Measurements from ENCODE around the gene SLU7. TPM values are rescaled to one million over a fixed set of nuclear protein-coding genes. Genes with fewer than 3 reads are reported as not detected.

The SLU7 gene
- total and polyA plus RNA-seq, 2 donors (not counting 3 experiments of a cell fraction or from before 2014, with no cell fraction given), result 10.2 to 48.2 TPM

- DNase-seq (ENCODE audit: low read depth, low spot score) (no peak), FAIRE-seq (no peak)
- no TSS peak for BruUV-seq (replicated peaks)
- Histone ChIP-seq H3K4me2 (ENCODE audit: insufficient read depth, low read length) (no peak overlapping the region), H3K27ac (ENCODE audit: insufficient read depth, low read depth, low read length) (no peak overlapping the region), H3K9me1 (replicated peaks; ENCODE audit: control insufficient read depth, extremely low read depth, insufficient read depth, low read length) (no peaks in the 10 kb centered on the region), H3K36me3 (ENCODE audit: control insufficient read depth in 2 of 2, extremely low read depth in 1 of 2, insufficient read depth in 2 of 2, low read length in 2 of 2) (no peaks in the 10 kb centered on the region), H3K79me2 (ENCODE audit: control insufficient read depth, insufficient read depth, low read length) (no peaks in the 10 kb centered on the region), H3K4me1 (ENCODE audit: control insufficient read depth, extremely low read depth, insufficient read depth, low read length) (no peaks in the 10 kb centered on the region), H3K9ac (replicated peaks; ENCODE audit: extremely low read depth, insufficient read depth, low read length) (no peak overlapping the region), H4K20me1 (replicated peaks; ENCODE audit: control insufficient read depth, extremely low read depth, insufficient read depth, low read length) (no peaks in the 10 kb centered on the region), H3K27me3 (ENCODE audit: control insufficient read depth in 2 of 2, insufficient read depth in 2 of 2, low read length in 2 of 2) (peaks cover 0 to 9% of the 10 kb centered on the region in 2 experiments), H3K4me3 (replicated peaks in 1 of 3; ENCODE audit: insufficient read depth in 1 of 3, low read depth in 1 of 3, low read length in 3 of 3) (no peak overlapping the region), H2AFZ (ENCODE audit: low read depth, low read length) (no peak overlapping the region), H3K9me3 (replicated peaks; ENCODE audit: control insufficient read depth, insufficient read depth, low read length) (no peaks in the 10 kb centered on the region)
- TF ChIP-seq JUN (IDR thresholded peaks at IDR 0.05; ENCODE audit: borderline replicate concordance, insufficient read depth, insufficient read length, low read depth) (no peak), EZH2 (IDR thresholded peaks at IDR 0.05; ENCODE audit: borderline replicate concordance, low read depth, low read length, severe bottlenecking) (no peak), GATA2 (IDR thresholded peaks at IDR 0.05; ENCODE audit: insufficient read depth, insufficient read length, low read depth, low read length) (no peak), MAX (IDR thresholded peaks at IDR 0.05; ENCODE audit: insufficient read depth, insufficient read length) (no peak), MYC (IDR thresholded peaks at IDR 0.05; ENCODE audit: low read depth, low read length) (no peak), POLR2AphosphoS5 (IDR thresholded peaks at IDR 0.05; ENCODE audit: insufficient read depth, low read depth, low read length) (no peak), POLR2A (IDR thresholded peaks at IDR 0.05; ENCODE audit: low read depth, low read length) (no peak), CTCF (IDR thresholded peaks at IDR 0.05; ENCODE audit: extremely low read depth in 1 of 2, insufficient read depth in 1 of 2, low read depth in 1 of 2, low read length in 2 of 2) (no peak), FOS (IDR thresholded peaks at IDR 0.05; ENCODE audit: borderline replicate concordance, insufficient read depth, low read length) (no peak)
- dilution Hi-C loops (cut with MboI; ENCODE audit: extremely low pct_ligation_motif_present, low sequenced_read_pairs) (no loop called here), intact Hi-C loops (cut with micrococcal nuclease) (no loop called here)
- CTCF ChIA-PET, result interaction anchor here (1.1 to 1.9 kb wide), 2 partner anchors 12 to 336 kb away, joined by 3 to 8 read pairs; no protein-coding TSS in a partner anchor
- POLR2A ChIA-PET, result no interaction called here
Observed at GRCh38 chr5:160357861-160358411, 60.9 kb downstream of the SLU7 start.
